GM19035 (cell line): Measurements from ENCODE around the gene XXYLT1.

Experiments
- ATAC-seq: cut with Tn5 transposase; IDR thresholded peaks from one replicate; pipeline ENCODE4 v1.9.1; 2021; ENCODE audit not compliant: unreplicated experiment

The XXYLT1 gene

GRCh38 chr3:195267096-195267495 lies 3.9 kb downstream of the XXYLT1 start:
- no peak for ATAC-seq

DNA sequence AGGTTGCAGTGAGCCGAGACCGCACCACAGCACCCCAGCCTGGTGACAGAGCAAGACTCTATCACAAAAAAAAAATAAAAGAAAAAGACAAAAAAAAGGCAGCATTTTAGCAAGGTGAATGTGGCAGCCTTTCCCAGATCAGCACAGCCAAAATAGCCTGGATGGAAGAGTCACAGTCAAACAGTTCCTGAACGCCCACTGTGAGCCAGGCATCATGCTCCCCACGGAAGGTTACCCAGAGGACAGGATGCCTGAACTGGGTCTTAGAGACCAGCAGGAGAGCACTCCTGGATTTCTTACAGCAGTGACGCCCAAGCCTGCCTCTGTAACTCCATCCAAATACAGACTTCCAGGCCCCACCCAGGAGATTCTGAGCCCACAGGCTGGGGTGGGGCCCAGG lies 4.5 kb downstream of the XXYLT1 start:
- ATAC-seq, result no peak

DNA sequence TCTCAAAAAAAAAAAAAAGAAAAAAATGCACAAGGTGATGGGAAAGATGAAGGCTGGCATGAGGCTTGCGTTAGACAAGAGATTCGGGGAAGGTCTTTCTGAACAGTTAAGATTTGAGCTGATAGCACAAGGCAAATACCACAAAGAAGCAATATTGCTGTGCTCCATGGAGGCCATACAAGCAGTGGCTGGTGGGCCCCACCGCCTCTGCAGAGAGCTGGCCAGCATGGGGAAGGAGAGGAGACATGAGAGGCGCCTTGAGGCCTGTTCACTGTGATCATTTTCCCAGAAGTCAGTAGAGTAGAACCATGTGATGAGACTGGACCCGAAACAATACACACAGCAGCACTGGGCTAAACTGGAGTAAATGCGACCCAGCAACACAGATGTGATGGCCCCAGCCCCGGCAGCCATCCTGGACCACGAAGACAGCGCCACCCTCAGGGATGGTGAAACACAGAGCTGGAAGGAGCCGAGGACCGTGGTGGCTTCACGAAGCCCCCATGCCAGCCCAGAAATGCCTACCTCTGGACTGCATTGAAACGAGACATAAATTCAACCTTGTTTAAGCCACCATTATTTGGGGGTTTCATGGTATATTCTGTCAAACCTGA lies 5.5 kb downstream of the XXYLT1 start:
- ATAC-seq, result no peak

DNA sequence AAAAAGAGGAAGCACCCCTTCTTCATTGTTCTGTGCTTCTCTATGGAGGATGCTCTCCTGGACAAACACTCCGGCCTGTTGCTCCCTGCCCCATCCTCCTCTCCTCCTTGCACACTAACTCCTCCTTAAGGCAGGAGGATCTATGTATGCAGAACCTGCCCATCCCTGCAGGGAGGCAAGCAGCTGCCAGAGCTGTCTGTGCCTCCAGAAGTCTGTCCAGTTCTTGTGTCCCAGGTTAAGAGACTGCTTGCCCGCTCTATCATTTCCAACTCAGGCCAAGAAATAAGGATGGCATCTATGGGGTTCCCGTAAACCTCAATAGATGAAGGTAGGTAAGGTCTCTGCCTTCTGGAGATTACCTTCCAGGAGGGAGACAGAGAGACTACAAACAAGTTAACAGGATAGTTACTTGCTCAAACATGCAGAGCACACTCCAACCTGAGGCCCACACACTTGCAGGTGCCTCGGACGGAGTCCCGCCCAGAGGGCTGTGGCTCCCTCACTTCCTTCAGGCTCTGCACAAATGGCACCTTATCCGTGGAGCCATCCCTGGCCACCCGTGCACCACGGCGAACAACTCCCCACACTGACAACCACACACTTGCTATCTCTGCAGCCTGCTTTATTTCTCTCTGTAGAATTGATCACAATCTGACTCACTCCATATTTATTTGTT lies 6.9 kb downstream of the XXYLT1 start:
- ATAC-seq, result no peak

DNA sequence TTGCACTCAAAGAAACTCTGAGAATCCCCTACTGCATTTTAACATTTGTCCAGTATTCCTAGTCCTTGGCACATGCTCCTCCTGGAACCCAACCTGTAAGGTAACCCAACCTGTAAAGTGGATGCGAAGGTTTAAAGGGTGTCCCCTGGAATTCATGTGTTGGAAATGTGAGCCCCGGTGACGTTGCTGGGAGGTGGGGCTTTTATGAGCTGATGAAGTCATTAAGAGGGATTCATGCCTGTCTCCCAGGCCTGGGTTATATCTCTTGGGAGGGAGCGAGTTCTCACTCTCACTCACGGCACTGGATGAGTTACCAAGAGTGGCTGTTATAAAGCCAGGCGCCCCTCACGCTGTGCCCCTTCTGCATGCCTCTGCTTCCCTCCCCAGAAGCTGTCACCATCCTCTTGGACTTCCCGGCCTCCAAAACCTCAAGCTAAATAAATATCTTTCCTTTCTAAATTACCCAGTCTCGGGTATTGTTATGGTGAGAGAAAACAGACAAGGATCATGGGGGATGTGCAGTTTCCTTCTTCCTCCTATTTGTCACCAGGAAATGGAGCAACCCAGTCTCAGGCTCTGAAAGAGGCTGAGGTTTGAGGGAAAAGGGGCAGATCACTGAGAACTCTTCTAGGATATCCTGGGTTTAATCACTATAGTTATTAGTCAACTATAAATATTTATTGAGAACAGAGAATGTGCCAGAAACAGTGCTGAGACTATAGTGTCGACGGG lies 7.6 kb downstream of the XXYLT1 start:
- no peak for ATAC-seq

DNA sequence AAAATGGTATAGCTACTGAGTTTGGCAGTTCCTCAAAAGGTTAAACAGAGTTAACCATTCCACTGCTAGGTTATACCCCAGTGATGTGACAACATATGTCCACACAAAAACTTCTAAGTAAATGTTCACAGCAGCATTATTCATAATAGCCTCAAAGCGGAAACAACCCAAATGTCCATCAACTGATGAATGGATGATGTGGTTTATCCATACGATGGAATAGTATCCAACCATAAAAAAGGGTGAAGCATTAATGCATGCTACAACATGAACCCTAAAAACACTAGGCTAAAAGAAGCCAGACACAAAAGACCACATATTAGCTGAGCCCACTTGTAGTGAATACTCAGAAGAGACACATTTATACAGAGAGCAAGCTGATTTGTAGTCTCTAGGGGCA lies 9.0 kb downstream of the XXYLT1 start:
- no peak for ATAC-seq

GRCh38 chr3:195260280-195260905 lies 10.6 kb downstream of the XXYLT1 start:
- peak; percentile 10 for ATAC-seq

DNA sequence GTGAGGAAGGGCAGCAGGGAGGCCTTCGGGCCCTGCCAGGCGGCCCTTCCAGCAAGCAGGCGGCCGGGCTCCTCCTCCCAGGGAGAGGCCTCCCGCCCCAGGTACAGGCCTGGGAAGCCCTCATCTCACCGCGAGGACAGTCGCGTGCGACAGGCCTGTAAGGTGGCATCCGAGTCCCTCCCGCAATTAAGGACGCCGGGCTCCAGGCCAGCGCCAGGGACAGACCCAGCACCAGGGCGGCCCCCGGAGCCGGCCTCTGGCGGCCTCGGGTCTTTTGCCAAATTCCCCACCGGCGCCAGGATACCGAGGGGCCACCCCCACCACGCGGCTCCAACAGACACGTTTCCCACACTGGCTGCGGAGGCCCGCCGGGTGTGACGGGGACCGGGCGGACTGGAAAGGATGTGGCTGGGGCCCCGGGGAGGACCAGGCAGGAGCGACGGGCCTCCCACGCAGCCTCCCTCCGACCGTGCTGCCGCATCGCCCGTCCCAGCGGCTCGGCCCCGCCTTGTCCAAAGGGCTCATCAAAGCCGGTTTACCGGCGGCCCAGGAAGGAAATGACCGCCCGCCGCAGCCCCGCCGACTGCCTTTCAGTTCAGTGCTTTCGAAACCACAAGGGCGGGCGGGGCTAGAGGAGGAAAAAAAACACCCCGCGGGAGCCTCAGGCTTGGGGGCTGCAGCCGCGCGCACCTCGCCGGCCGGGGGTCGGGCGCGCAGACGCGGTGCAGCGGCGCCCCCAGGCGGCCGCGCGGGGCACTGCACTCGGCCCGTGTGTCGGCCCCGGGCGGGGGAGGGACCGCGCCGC lies 11.3 kb downstream of the XXYLT1 start:
- peak; percentile 83 for ATAC-seq

DNA sequence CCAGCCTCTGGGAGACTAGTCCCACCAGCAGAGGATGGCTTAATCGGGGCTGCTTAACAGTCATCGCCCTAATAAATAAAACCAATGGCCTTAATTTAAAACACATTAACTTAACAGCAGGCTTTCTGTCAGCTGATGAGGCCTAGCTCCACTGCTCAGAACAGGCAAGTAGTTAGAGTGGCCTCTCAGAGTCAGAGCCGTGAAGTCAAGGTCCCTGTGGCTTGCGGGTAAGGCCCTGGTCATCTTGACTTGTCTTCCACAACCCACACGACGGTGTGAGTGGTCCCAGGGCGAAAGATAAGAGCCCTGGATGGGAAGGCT lies 11.8 kb downstream of the XXYLT1 start:
- no peak for ATAC-seq

DNA sequence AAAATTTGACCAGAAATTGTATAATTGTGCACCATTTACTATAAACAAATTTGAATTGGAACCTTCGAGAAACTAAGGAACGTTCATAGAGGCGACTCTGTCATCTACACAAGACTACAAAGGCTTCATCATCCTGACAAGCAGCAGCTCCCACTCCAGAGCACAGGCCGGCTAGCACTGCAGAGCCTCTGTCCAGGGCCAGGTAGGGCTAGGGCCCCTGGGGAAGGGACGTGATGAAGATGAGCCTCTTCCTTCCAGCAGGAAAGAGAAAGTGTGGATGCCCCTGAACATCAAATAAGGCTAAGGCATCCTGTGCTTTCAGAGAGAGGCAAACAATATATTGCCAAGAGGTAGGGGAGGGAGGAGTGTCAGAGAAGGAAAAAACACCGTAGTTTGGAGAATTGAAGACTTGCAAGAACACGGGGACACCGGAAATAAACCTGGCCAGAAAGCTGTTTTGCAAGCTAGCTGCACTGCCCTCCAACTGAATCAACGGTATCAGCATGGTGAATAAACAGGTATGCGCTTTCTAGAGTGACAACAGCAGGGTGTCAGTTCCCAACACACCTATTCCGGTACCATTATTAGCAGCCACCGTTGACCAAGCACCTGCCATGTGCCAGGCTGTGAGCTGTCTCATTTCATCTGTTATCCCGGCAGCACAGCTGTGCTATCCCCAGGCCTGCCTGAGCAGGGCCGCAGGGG lies 12.4 kb downstream of the XXYLT1 start:
- no peak for ATAC-seq

DNA sequence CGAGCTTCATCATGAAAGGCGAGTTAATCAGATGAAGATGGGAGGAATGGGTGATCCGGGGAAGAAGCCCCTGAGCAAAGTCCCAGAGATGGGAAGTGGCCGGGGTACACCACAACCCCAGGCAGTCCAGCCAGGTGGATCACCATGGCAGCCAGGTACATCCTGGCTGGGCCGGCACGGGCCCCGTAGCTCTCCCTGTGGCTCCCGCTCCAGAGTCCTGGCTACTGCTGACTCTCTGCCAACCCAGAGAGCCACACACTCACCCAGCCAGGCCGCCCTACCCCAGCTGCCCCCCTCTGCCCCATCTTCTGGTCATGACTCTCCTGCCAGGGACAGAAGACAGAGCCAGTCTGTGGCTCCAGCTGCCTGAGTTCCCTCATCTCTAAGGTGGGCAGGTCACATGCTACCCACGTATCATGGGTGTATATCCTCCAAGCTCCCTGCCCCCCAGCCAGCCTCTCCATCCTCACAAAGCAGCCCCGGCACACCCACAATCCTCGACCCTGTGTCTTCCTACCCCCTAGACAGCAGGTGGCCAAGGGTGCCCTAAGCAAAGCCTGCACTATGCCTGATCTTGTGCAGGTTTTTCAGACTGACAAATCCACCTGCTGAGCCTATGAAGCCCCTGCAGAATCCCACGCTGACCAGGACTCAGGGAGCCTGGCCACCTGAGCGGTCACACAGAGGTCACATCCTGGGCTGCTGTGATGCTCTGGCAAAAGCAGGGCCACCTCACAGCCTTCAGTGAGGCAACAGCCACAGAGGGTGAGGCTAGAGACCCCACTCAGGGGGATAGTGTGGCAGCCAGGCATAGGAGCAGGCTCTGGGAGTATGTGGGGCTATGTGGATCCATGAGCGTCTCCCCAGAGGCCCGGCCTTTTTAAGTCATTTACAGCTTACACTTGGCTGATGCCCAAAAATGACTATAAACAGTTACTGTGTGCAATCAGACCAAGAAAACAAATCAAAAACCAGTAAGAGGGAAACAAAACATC lies 13.2 kb downstream of the XXYLT1 start:
- no peak for ATAC-seq

GRCh38 chr3:195256639-195257453 lies 14.1 kb downstream of the XXYLT1 start:
- no peak for ATAC-seq

GRCh38 chr3:195255571-195256501 lies 15.1 kb downstream of the XXYLT1 start:
- no peak for ATAC-seq

DNA sequence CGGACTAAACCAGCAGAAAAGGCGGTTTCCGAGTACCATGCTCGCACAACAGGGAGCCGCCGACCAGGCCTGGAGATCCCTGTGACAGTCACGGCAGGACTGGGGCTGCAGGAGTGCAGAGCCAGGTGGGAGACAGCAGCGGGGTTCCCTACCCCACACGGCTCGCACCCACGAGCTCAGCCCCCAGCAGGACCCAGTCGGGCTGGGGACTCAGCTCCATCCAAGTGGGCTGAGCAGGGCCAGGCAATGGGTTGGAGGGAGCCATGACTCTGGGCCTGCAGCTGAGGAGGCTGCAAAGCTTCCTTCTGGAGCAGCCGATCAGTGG lies 15.8 kb downstream of the XXYLT1 start:
- no peak for ATAC-seq

GRCh38 chr3:195254454-195255175 lies 16.3 kb downstream of the XXYLT1 start:
- ATAC-seq, result no peak

- no peak for ATAC-seq
Observed at GRCh38 chr3:195253923-195254432, 17.0 kb downstream of the XXYLT1 start.
